ENCODE results near the gene FUT6.

DNA sequence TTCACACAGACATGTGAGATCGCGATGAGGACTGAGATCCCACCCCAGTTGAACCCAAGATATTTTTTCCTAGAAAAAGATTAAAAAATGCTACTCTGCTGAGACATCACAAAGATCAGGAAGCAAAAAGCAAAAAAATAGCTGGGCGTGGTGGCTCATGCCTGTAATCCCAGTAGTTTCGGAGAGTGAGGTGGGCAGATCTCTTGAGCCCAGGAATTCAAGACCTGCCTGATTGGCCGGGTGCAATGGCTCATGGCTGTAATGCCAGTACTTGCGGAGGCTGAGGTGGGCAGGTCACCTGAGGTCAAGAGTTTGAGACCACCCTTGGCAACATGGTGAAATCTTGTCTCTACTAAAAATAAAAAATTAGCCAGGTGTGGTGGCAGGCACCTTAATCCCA is 10.7 kb upstream of the FUT6 start:
- TF ChIP-seq, protein P1, sequence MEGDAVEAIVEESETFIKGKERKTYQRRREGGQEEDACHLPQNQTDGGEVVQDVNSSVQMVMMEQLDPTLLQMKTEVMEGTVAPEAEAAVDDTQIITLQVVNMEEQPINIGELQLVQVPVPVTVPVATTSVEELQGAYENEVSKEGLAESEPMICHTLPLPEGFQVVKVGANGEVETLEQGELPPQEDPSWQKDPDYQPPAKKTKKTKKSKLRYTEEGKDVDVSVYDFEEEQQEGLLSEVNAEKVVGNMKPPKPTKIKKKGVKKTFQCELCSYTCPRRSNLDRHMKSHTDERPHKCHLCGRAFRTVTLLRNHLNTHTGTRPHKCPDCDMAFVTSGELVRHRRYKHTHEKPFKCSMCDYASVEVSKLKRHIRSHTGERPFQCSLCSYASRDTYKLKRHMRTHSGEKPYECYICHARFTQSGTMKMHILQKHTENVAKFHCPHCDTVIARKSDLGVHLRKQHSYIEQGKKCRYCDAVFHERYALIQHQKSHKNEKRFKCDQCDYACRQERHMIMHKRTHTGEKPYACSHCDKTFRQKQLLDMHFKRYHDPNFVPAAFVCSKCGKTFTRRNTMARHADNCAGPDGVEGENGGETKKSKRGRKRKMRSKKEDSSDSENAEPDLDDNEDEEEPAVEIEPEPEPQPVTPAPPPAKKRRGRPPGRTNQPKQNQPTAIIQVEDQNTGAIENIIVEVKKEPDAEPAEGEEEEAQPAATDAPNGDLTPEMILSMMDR (IDR thresholded peaks at IDR 0.05) = no peak
- peak in 1 of 3 donors; percentile 26 for TF ChIP-seq POLR2A (IDR thresholded peaks at IDR 0.05)
